Middle frontal gyrus (tissue), 1 donor: ENCODE results near the gene MAFB.
"Not testable (repeated sequence)": the region's sequence is repeated elsewhere in the genome, so short reads cannot be mapped to it uniquely, and the experiment has no call there.

Source experiments
- DNase-seq: peaks from one replicate; pipeline ENCODE4 v3.0.0-alpha.2; 2015; ENCODE audit warnings: low spot score; ENCODE audit errors: extremely low spot score

Gene MAFB

DNA sequence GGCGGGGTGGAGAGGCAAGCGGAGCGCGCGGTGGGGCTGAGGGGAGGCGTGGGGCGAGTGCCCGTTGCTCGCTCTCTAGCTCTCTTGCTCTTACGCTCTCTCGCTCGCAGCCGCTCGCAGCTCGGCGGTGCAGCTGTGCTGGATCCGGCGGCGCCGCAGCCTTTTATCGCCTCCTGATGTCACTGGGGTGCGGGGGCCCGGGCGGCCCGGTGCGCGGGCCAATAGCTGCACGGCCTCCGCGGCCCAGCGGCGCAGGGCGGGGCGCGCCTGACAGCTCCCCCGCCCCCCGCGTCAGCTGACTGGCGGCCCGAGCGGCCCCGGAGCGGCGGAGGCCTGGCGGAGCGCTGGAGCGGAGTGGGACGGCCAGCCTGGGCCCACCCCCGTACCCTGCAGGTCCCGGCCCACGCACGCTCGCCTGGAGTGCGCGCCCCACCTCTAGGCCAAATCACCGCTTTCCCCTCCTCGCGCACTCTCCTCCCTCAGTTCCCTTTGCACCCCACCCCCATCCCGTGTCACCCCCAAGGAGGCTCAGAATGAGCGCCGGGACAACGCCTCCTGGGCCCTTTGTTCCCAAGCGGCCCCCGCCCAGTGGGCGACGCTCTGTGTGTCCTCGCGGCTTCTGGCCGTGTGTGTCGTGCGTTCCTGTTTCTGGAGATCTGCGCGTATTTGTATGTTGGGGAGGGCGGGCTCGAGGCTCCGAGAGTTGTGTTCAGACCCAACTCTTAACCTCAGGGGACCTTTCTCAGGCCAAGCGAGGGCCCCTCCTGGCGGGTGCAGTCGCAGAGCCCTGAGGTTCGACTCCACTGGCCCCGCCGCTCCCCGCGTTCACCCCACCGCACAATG is at the start of gene MAFB:
MAFB (minus strand) TSS at position 137 of the 843 bp plus-strand sequence. CDS start 386 bp downstream, outside the sequence.
- peak; percentile 90 for DNase-seq

DNA sequence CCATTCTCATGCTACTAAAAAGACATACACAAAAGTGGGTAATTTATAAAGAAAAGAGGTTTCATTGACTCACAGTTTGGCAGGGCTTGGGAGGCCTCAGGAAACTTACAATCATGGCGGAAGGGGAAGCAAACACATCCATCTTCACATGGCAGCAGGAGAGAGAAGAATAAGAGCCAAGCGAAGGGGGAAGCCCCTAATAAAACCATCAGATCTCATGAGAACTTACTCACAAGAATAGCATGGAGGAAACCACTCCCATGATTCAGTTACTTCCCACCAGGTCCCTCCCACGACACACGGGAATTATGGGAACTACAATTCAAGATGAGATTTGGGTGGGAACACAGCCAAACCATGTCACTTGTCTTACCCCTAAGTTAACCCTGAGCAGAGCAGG is 47.4 kb upstream of the MAFB start:
- not testable (repeated sequence) for DNase-seq

- no peak for DNase-seq
Observed at GRCh38 chr20:40728996-40729395, 40.0 kb upstream of the MAFB start.

DNA sequence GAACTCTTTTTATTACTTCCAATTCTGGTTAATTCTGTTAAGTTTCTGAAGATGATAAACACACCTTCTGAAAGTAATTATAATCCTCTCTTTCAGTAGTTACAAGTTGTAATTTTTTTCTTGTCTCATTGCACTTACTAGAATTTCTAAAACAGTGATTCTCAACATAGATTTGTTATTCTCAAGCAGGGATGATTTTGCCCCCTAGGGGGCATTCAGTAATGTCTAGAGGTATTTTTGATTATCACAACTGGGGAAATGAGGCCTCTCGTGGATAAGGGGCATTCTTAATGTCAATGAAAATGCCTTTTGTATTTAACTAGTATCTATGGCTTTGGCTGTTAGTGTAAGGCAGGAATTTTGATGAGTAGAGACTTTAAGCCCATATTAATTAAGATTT is 39.4 kb upstream of the MAFB start:
- DNase-seq: no peak

DNA sequence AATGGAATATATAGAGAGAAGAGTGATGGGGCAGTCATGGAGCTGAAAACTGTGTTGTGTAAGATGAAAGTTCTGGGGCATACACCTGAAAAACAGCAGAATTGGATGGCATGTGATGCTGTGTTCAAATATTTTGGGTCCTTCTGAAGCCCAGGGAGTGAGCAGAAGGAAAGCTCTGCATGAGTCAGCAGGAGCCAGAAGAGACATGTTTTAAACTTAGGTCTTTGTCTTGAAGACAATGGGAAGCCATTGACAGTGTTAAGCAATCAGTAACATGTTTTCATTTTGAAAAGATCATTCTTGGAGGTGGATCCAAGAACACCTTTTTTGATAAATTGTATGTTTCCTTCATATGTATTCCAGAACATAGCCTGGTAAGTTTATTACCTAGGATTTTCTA is 38.9 kb upstream of the MAFB start:
- no peak for DNase-seq

- no peak for DNase-seq
Observed at GRCh38 chr20:40726776-40727175, 37.7 kb upstream of the MAFB start.

- DNase-seq: no peak
Observed at GRCh38 chr20:40724566-40724965, 35.5 kb upstream of the MAFB start.

DNA sequence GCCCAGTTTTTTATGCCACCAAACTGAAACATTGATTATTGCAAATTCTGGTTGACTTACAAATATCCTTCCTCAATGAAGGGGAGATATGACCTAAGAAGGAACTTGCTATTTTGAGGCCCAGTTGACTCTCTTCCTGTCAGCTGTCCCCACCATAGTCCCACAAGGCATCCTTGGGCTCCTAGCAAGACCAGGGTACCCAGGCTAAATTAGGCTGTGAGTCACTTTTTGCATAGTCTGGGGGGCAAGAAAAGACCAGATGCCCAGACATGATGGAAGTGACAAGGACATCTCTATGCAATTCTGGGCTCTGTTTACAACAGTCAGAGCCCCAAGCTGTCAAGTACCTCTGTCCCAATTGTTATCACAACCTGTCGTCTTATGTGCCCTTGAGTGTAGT is 31.8 kb upstream of the MAFB start:
- DNase-seq: no peak

- no peak for DNase-seq
Observed at GRCh38 chr20:40720099-40720498, 31.1 kb upstream of the MAFB start.

GRCh38 chr20:40718982-40719729 is 30.1 kb upstream of the MAFB start:
- no peak for DNase-seq

GRCh38 chr20:40718214-40718977 is 29.4 kb upstream of the MAFB start:
- DNase-seq: no peak

DNA sequence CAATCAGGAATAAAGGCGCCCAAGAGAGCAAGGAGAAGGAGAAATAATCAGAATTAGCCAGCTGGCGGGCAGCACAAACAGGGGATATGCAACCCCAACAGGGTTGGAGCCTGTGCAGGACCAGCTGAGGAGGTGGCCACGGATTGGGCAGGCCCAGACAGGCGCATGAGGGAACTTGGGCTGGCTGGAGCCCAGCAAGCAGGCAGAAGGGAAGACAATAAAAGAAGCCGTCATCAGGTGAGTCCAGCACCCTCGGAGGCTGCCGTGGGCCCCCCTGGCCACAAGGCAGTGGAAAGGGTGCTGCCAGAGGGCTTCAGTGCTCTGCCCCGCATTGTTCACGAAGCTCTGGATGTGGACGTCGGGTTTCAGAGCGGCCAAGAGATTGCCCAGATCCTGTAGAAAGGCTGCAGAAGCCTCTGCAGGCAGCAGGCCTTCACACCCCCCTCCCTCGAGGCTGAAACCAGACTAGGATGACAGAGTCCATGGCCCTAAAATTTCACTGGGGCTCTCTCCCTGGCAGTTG is 28.4 kb upstream of the MAFB start:
- DNase-seq: no peak

DNA sequence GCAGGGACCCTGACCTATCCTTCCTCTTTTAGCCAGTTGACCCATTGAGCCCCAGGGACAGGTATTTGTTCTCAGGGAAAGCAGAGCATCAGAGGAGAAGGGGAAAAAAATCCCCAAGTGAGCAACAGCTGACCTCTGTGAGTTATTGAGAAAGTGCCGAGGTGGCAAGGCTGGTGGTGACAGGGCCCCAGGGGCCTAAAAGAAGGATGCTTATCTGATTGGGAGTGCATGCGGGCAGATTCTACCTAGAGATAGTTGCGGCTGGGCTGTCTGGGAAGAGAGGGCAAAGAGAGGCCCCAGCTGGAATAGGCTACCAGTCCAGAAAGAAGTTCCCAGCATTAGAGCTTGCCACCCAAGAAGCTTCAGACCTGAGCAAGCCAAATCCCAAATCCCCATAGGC is 26.5 kb upstream of the MAFB start:
- DNase-seq: no peak

- no peak for DNase-seq
Observed at GRCh38 chr20:40714916-40715315, 25.9 kb upstream of the MAFB start.

GRCh38 chr20:40714109-40714508 is 25.1 kb upstream of the MAFB start:
- no peak for DNase-seq

GRCh38 chr20:40713508-40713907 is 24.5 kb upstream of the MAFB start:
- no peak for DNase-seq

DNA sequence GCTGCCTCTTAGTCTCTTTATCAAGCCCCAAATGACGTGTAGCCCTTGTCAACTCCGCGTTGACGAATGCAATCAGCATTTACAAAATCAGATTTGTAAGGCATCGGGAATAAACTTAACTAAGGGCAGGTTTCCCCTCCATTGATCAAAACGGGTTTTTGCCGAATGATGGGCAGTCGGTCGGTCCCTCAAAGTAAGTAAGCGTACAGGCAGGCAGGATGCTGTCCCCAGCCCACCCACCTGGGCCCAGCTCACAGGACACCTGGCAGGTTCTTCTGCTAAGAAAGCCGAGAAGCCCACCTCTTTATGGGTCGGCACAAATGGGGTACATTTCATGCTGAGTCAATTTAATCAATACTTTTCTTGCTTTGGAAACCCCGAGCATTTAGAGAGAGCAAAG is 22.0 kb upstream of the MAFB start:
- DNase-seq: no peak

DNA sequence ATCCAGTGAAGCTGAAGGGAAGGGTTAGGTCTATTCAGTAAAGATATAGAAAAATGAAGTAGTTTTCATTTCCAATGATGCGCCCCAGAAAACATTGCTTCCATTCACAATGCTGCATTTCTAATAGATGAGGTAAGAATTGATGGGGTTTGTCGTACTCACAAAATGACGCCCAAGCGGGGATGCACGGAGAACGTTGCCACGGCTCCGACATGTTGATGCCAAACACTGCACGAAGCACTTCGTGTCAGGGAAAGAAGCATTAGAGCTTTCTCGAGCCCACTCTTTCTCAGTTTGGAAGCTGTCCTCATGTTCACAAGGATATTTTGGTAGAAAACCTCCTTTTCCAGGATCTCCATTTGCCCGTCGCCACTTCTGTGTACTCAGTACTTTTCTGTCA is 21.6 kb upstream of the MAFB start:
- no peak for DNase-seq

DNA sequence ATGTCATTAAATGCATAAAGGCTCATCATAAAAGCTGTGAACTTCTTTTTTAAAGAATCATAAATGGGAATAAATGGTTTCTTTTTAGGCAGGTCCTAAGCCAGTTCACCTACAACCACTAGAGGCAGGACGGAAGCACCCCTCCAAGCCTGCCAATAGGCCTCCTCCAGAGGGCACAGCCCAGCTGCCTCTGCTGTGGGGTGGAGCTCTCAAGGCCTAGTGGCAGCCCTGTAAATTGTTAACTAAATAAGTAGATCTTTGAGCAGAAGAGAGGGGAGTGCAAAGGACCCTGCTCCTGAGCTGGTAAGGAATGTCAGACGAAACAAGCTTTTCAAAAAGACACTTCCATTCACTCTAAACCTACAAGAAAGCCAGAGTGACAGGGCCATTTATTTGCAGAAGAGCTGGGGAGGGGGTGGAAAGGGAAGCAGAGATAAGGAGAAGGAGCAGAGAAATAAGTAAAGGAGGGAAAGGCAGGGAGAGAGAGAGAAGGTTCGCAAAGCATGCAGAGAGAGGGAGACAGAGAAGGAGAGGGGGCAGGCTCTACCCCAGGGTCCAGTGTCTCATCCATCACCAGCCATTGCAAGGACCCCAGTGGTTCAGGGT is 18.0 kb upstream of the MAFB start:
- no peak for DNase-seq

DNA sequence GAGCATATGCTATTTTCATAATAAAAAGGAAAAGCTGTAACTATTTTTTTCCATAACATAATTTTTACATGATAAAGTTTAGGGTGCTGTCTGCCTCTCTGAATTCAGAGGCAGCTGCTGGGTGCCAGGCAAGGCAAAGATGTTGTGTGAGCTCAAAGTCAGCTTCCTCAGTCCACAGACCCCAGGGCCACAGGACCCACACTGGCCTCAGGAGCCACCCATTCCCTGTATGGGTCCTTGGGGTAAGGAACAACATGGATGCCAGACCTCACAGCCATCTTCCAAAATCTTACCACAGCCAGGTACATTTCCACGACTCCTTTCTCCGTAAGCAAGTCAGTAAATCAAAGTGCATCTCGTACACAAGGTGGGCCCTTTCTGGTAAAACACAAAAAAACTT is 16.4 kb upstream of the MAFB start:
- DNase-seq: no peak

- DNase-seq: no peak
Observed at GRCh38 chr20:40704828-40705227, 15.8 kb upstream of the MAFB start.
